PC-9 (cell line): Measurements from ENCODE around the gene CXCL17.

Experiments used
- EZH2 ChIP-seq: fragments of 200-600 bp; sonication (generic); IDR thresholded peaks from 2 replicates; pipeline ENCODE4 v1.8.0; 2017; ENCODE audit warnings: antibody characterized with exemption, low read depth
- TF ChIP-seq, protein P1 (sequence below): fragments of 200-600 bp; sonication (generic); conservative IDR thresholded peaks from 2 replicates; pipeline ENCODE4 v1.6.1; 2017; ENCODE audit warnings: mixed run types, antibody characterized with exemption, mild to moderate bottlenecking, moderate library complexity

DNA sequence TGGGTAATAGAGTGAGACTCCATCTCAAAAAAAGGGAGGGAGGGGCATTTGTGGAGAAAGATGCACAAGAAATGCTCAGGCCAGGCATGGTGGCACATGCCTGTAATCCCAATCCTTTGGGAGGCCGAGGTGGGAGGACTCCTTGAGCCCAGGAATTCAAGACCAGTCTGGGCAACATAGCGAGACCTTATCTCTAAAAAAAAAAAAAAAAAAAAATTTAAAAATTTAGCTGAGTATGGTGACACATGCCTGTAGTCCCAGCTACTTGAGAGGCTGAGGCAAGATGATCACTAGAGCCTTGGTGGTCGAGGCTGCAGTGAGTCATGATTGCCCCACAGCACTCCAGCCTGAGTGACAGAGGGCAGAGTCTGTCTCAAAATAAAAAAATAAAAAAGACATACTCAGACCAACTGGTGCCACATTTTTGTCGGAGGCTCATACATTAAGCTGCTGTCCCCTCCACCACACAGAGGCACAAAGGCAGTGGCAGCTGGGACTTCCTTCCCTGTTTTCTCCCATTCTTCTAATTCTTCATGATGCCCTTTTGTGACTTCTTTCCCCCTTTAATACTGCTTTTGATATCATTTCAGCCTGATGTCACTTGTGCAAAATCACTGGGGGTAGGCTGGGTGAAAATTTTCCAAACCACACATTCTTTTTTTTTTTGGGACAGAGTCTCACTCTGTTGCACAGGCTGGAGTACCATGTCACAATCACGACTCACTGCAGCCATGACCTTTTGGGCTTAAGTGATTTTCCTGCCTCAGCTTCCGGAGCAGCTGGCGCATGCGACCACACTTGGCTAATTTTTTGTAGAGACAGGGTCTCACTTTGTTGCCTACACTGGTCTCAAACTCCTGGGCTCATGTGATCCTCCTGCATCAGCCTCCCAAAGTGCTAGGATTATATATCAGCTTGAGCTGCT, 26.8 kb upstream of the CXCL17 start:
- TF ChIP-seq, protein P1, sequence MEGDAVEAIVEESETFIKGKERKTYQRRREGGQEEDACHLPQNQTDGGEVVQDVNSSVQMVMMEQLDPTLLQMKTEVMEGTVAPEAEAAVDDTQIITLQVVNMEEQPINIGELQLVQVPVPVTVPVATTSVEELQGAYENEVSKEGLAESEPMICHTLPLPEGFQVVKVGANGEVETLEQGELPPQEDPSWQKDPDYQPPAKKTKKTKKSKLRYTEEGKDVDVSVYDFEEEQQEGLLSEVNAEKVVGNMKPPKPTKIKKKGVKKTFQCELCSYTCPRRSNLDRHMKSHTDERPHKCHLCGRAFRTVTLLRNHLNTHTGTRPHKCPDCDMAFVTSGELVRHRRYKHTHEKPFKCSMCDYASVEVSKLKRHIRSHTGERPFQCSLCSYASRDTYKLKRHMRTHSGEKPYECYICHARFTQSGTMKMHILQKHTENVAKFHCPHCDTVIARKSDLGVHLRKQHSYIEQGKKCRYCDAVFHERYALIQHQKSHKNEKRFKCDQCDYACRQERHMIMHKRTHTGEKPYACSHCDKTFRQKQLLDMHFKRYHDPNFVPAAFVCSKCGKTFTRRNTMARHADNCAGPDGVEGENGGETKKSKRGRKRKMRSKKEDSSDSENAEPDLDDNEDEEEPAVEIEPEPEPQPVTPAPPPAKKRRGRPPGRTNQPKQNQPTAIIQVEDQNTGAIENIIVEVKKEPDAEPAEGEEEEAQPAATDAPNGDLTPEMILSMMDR = no peak
- TF ChIP-seq EZH2 = no peak
